Measurements from ENCODE around the gene LIG1.
"Not testable (repeated sequence)": the region's sequence is repeated elsewhere in the genome, so short reads cannot be mapped to it uniquely, and the experiment has no call there.

GRCh38 chr19:48091111-48091718, 78.9 kb downstream of the LIG1 start:
- TF ChIP-seq CTCF, EP300 (IDR thresholded peaks at IDR 0.05): not testable (repeated sequence)
